Ishikawa (cell line): Measurements from ENCODE around the gene IGSF3.

Experiments used
- CEBPB ChIP-seq: IDR thresholded peaks from 2 replicates; pipeline ENCODE4 v1.6.1; 2012
- CREB1 ChIP-seq: IDR thresholded peaks from 2 replicates; pipeline ENCODE4 v1.6.1; 2012; ENCODE audit warnings: low read depth
- EP300 ChIP-seq: IDR thresholded peaks from 2 replicates; pipeline ENCODE4 v1.6.1; 2012; ENCODE audit warnings: borderline replicate concordance
- TCF12 ChIP-seq: IDR thresholded peaks from 2 replicates; pipeline ENCODE4 v1.6.1; 2012; ENCODE audit warnings: low read depth
- YY1 ChIP-seq: IDR thresholded peaks from 2 replicates; pipeline ENCODE4 v1.6.1; 2012; ENCODE audit warnings: low read depth
- TF ChIP-seq, protein P1 (sequence below): IDR thresholded peaks from 2 replicates; pipeline ENCODE4 v1.6.1; 2012

- TF ChIP-seq CEBPB, result no peak
- no peak for TF ChIP-seq YY1
- TF ChIP-seq EP300, result no peak
- TF ChIP-seq, protein P1, sequence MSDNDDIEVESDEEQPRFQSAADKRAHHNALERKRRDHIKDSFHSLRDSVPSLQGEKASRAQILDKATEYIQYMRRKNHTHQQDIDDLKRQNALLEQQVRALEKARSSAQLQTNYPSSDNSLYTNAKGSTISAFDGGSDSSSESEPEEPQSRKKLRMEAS, result no peak
- no peak for TF ChIP-seq CREB1
- no peak for TF ChIP-seq TCF12
These were observed 22.9 kb upstream of the IGSF3 start for GRCh38 chr1:116690396-116690848.
